Neural crest cell (in vitro differentiated cells): ENCODE results near the gene PCDH18. TPM values are rescaled to one million over a fixed set of nuclear protein-coding genes. Genes with fewer than 3 reads are reported as not detected.

ENCODE experiments used
- DNase-seq: peaks from one replicate; pipeline ENCODE4 v3.0.0; 2021; ENCODE audit warnings: low read depth, mixed read lengths, low spot score
- H3K27ac Mint-ChIP-seq: one replicate; pipeline ENCODE4 v1.8.0; 2021; ENCODE audit warnings: mild to moderate bottlenecking, mixed read lengths; ENCODE audit not compliant: unreplicated experiment
- H3K27me3 Mint-ChIP-seq: 2 replicates; pipeline ENCODE4 v1.8.0; 2021; ENCODE audit warnings: low read depth, mild to moderate bottlenecking, mixed read lengths
- H3K36me3 Mint-ChIP-seq: 2 replicates; pipeline ENCODE4 v1.8.0; 2021; ENCODE audit warnings: low read depth, mild to moderate bottlenecking, mixed read lengths
- H3K4me1 Mint-ChIP-seq: 2 replicates; pipeline ENCODE4 v1.8.0; 2021; ENCODE audit warnings: mixed read lengths
- H3K4me3 Mint-ChIP-seq: one replicate; pipeline ENCODE4 v1.8.0; 2021; ENCODE audit warnings: mild to moderate bottlenecking, mixed read lengths
- H3K9me3 Mint-ChIP-seq: 2 replicates; pipeline ENCODE4 v1.8.0; 2021; ENCODE audit warnings: mixed read lengths
- total RNA-seq: library from RNA; stranded (reverse); gene quantifications from 2 replicates; pipeline ENCODE4 v1.2.1, GENCODE V29; 2021
- TF ChIP-seq, protein P1 (sequence below): fragments of 200-600 bp; sonication (generic); conservative IDR thresholded peaks from 2 replicates; pipeline ENCODE4 v1.5.0; 2021; ENCODE audit warnings: antibody characterized with exemption, mild to moderate bottlenecking

Gene PCDH18
- total RNA-seq, 1 donor from 2014 or later: 65.7 TPM

DNA sequence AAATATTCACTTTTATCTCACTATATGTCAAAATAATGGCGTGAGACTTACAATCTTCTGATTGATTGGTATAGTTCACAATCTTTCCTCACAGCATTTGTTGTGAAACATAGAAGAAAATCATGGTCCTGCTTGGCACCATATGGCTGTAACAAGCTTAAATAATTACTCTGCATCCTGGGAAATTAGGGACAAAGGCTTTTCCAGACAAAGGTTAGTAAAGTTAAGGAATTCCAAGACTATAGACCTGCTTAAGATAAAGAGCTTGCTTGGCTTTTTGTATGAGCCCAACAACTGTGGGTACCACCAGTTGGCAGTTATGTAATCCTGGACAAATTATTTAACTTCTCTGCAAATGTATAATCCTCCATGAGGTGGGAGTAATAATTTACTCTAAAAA is 3.4 kb upstream of the PCDH18 start:
- TF ChIP-seq, protein P1, sequence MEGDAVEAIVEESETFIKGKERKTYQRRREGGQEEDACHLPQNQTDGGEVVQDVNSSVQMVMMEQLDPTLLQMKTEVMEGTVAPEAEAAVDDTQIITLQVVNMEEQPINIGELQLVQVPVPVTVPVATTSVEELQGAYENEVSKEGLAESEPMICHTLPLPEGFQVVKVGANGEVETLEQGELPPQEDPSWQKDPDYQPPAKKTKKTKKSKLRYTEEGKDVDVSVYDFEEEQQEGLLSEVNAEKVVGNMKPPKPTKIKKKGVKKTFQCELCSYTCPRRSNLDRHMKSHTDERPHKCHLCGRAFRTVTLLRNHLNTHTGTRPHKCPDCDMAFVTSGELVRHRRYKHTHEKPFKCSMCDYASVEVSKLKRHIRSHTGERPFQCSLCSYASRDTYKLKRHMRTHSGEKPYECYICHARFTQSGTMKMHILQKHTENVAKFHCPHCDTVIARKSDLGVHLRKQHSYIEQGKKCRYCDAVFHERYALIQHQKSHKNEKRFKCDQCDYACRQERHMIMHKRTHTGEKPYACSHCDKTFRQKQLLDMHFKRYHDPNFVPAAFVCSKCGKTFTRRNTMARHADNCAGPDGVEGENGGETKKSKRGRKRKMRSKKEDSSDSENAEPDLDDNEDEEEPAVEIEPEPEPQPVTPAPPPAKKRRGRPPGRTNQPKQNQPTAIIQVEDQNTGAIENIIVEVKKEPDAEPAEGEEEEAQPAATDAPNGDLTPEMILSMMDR: no peak
- peaks cover 5% of the 10 kb centered on the region for H3K9me3 Mint-ChIP-seq
- no peaks in the 10 kb centered on the region for H3K27me3 Mint-ChIP-seq
- H3K4me1 Mint-ChIP-seq: peaks cover 17% of the 10 kb centered on the region
- no peak for DNase-seq
- H3K27ac Mint-ChIP-seq: no peak overlapping the region
- H3K4me3 Mint-ChIP-seq: no peak overlapping the region
- no peaks in the 10 kb centered on the region for H3K36me3 Mint-ChIP-seq

DNA sequence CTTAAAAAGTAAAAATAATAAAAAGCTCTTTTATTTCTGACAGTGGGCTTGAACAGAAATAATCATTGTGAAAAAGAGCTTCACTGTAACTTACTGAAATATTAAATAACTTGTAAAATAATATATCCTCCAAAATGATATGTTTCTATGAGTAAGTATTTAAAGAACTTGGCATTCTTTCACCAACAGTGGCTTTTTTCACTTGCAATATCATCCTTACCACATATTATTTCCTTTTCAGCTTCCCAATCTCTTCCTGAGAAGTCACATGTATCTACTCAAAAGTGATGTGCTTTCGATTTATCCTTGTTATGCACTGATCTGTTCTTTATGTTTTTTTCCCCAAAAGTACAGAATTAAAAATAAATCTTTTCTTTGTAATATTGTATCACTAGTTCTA is 2.2 kb upstream of the PCDH18 start:
- TF ChIP-seq, protein P1: no peak
- Mint-ChIP-seq H3K4me3 (peak overlapping the region; percentile 47), H3K27ac (no peak overlapping the region), H3K4me1 (peaks cover 29% of the 10 kb centered on the region), H3K36me3 (peaks cover 9% of the 10 kb centered on the region), H3K27me3 (no peaks in the 10 kb centered on the region), H3K9me3 (peaks cover 5% of the 10 kb centered on the region)
- DNase-seq: no peak

DNA sequence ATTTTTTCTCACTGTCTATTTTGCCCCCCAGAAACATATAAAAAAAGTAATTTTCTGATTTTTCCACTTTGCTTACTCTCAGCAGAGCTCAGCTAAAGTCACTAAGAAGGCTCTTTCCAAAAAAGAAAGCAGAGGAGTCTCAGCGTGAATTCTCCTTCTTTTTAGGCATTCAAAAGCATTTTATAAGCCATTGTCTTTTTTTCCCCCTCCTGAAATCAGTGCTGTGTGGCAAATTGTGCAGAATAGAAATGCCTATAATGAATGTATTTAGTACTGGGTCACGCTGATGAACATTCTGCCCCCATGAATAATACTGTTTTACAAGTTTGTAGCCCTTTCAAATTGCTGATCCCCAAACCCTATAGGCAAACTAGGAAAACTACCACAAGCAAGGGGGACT is 1.6 kb upstream of the PCDH18 start:
- no peak overlapping the region for H3K4me3 Mint-ChIP-seq
- DNase-seq: no peak
- H3K9me3 Mint-ChIP-seq: peaks cover 5% of the 10 kb centered on the region
- peaks cover 11% of the 10 kb centered on the region for H3K36me3 Mint-ChIP-seq
- H3K4me1 Mint-ChIP-seq: peaks cover 32% of the 10 kb centered on the region
- H3K27ac Mint-ChIP-seq: peak overlapping the region; percentile 79
- TF ChIP-seq, protein P1: no peak
- no peaks in the 10 kb centered on the region for H3K27me3 Mint-ChIP-seq

DNA sequence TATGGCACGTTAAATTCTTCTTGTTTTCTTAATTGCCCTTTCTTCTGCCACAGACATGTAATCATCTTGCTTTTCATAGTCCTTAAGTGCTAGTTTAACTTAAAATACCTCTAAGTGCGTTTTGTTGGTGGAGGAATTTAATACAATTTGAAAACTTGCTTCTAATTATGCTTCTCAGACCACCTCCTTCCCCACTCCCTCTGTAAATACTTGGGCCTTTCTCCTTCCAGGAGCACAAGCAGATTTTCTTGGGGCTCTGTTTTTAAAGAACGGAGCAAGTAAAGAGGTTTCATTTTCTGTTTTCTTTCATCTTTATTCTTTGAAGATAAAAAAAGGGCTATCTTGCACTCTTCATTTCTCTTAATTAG is 559 bp upstream of the PCDH18 start:
- Mint-ChIP-seq H3K36me3 (peaks cover 17% of the 10 kb centered on the region), H3K27me3 (no peaks in the 10 kb centered on the region), H3K4me1 (peaks cover 42% of the 10 kb centered on the region), H3K4me3 (no peak overlapping the region), H3K27ac (no peak overlapping the region), H3K9me3 (peaks cover 5% of the 10 kb centered on the region)
- TF ChIP-seq, protein P1: no peak
- no peak for DNase-seq

DNA sequence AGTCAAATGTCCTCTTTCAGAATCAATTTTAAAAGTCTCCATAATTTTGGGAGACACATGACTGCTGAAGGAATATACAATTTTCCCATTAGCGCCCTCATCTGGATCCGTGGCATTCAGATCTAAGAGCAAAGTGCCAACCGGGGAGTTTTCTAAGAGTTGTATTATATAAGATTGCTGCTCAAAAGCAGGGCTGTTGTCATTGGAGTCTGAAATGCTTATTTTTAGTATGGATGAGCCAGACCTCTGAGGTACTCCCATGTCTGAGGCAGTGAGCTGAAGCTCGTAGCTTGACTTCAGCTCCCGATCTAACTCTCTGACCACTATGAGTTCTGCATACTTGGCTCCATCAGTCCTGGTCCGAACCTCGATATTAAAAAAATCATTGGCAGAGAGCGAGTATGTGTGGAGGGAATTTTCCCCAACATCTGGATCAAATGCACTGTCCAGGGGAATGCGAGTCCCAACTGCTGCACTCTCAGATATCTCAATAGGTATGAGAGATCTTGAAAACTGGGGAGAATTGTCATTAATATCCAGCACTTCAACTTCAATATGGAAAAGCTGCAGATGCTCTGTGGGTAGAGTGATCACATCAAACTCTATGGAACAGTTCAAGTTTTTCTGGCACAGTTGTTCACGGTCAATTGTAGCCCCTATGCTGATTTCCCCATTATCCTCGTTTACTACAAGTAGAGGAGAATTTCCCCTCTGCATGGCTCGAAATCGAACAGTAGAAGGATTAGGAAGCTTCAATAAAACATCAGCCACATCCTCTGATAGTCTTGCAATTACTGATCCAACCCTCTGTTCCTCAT is 917 bp downstream of the PCDH18 start:
- TF ChIP-seq, protein P1: peak; percentile 44
- H3K27ac Mint-ChIP-seq: no peak overlapping the region
- DNase-seq: no peak
- no peaks in the 10 kb centered on the region for H3K27me3 Mint-ChIP-seq
- no peaks in the 10 kb centered on the region for H3K9me3 Mint-ChIP-seq
- H3K4me1 Mint-ChIP-seq: peaks cover 44% of the 10 kb centered on the region
- H3K4me3 Mint-ChIP-seq: no peak overlapping the region
- peaks cover 21% of the 10 kb centered on the region for H3K36me3 Mint-ChIP-seq
